GM18505 (cell line): Measurements from ENCODE around the gene ATP2C1.

ENCODE experiments used
- ATAC-seq: cut with Tn5 transposase; IDR thresholded peaks from one replicate; pipeline ENCODE4 v1.9.1; 2021; ENCODE audit not compliant: unreplicated experiment
- POLR2A ChIP-seq: IDR thresholded peaks from 4 replicates; pipeline ENCODE4 v1.6.1; 2011; ENCODE audit warnings: borderline replicate concordance; ENCODE audit not compliant: insufficient read depth, insufficient read length; ENCODE audit errors: extremely low read depth

Gene ATP2C1

DNA sequence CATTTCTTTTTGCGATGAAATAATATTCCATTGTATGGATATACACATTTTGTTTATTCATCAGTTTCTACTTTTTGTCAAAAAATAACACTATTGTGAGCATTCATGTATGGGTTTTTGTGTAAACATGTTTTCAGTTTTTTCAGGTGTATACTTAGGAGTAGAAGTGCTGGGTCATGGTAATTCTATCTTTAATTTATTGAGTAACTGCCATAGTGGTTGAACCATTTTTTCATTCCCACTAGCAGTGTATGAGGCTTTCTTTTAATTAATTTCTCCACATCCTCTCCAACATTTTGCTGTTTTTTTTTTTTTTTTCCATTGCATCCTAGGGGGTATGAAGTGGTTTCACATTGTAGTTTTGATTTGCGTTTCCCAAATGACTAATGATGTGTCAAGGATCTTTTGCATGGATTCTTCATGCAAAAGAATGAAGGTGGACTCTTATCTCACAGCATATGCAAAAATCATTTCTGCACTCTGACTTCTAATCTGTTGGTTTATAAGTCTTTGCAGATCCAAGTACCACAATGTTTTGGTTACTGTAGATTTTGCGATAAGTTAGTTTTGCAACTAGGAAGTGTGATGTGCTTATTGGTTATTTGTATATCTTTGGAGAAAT, 12.6 kb downstream of the ATP2C1 start:
- ATAC-seq = no peak
- TF ChIP-seq POLR2A = no peak

DNA sequence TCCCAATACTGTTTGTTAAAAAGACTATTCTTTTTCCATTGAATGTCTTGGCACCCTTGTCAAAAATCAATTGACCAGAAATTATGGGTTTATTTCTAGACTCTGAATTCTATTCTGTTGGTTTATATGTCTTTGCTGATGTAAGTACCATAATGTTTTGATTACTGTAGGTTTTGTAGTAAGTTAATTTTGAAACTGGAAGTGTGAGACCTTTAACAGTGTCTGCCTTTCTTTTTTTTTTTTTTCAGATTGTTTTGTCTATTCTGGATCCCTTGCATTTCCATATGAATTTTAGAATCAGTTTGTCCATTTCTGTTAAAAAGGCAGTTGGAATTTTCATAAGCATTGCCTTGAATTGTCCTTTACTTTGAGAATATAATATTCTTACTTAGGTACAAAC, 13.6 kb downstream of the ATP2C1 start:
- TF ChIP-seq POLR2A = no peak
- no peak for ATAC-seq

DNA sequence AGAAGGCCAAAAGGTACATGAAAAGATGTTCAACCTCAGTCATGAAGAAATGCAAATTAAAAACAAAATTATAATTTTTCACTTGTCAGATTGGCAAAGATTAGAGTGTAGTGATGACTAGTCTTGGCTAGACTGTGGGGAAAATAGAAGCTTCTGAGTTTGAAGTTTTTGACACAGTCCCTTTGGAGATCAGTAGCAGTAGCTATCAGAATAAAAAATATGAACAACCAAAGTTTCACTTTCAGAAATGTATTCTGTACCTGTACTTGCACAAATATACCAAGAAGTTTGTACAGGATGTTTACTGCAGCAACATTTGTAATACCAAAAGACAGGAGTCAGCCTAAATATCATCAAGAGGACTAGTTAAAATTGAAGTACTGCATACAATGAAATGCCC, 14.1 kb downstream of the ATP2C1 start:
- TF ChIP-seq POLR2A = no peak
- no peak for ATAC-seq

DNA sequence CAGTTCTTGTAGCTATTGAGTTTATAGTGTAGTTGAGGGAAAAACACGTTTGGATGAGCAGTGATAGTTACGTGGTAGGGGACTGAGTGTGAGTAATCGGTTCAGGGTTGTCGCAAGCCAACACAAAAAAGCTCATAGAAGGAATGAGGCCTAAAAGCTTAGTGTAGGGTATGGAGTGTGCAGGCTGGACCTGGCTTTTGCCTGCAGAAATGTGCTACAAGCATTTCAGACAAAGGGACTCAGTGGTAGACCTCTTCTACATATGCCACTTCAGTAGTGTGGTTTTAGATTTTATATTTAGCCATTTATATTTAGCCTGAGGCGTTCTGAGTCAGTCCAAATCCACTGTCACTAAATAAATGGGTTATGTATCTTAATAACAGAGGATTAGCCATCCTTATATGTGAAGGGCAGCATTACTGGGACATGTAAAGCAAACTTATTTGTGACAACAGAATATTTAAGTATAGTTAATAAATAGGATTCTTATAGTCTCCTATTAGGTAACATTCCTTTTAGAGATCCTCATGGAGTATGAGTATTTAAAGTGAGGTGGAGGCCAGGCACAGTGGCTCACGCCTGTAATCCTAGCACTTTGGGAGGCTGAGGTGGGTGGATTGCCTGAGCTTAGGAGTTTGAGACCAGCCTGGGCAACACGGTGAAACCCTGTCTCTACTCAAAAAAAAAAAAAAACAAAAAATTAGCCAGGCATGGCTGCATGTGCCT, 21.8 kb downstream of the ATP2C1 start:
- TF ChIP-seq POLR2A = no peak
- ATAC-seq = no peak

DNA sequence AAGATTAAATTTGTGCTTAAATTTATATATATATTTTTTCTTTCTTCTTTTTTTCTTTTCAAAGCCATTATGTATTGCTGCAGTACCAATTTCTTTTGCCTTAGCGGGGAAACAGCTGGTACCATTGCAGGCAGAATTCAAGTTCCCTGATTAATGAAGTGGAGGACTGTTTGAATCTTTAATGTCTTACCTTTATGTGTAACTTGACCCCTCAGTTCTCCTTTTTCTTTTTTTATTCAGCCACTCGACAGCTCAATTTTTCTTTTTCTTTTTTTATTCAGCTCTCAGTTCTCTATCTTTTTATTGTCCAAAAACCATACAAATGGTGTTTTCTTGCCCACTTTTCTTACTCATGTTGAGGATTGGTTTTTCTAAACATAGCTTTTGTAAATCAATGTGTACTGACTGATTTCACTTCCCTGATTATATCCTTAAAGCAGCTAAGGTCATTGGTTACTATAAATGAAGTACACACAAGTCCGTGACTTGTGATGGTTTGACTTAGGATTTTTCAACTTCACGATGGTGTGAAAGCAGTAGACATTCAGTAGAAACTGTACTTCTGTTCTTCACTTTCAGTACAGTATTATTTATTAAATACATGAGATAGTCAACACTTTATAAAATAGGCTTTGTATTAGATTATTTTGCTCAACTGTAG, 22.8 kb downstream of the ATP2C1 start:
- no peak for TF ChIP-seq POLR2A
- peak; percentile 59 for ATAC-seq

DNA sequence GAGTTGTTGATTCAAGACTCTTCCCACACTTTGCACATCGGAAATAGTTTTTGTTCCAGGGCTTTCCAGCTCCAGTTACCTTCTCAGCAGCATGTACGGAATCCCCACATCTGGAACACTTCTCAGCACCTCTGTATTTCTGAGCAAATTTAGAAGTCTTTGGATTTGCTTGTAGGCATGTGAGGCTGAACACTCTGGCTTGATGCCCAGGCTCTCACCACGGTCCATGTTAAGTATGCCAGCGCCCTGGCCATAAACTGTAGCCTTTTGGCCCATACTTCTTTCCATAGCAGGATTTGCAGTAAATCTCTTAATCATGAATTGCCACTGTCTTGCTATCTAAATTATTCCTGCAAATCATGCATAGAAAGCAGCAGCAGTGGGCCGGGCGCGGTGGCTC, 24.4 kb downstream of the ATP2C1 start:
- no peak for TF ChIP-seq POLR2A
- no peak for ATAC-seq

DNA sequence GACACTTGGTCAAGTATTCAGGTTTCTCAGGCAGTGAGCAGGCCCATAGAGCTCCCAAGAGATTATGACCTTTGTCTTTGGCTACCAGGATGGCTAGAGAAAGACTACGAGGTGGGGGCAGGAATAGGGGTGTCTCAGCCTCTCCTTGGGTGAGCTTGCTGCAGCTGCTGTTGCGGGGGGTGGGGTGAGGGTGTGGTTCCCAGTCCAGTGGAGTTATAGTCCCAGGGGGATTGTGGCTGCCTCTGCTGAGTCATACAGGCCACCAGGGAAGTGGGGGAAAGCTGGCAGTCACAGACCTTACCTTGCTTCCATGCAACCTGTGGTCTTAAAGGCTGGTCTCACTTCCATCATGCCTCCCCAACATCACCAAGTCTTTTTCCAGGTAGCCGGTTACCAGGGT, 31.7 kb downstream of the ATP2C1 start:
- peak; percentile 58 for ATAC-seq
- no peak for TF ChIP-seq POLR2A

DNA sequence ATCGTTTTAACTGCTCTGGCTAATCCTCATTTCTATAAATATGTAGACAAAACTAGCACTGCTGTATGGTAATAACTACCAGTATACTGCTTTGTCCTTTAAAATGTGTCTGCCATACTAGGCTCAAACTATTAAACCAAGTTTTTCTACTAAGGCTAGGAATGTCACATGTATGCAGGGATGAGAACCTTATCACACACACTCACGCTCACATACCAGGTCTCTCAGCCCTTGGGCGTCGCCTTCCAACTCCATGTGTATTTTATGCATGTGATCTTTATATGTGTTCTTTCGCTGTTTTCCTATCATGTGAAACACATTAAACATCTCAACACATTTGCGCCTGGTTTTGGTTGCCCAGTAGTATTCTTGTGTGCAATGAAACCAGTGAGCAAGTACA, 32.6 kb downstream of the ATP2C1 start:
- ATAC-seq = no peak

DNA sequence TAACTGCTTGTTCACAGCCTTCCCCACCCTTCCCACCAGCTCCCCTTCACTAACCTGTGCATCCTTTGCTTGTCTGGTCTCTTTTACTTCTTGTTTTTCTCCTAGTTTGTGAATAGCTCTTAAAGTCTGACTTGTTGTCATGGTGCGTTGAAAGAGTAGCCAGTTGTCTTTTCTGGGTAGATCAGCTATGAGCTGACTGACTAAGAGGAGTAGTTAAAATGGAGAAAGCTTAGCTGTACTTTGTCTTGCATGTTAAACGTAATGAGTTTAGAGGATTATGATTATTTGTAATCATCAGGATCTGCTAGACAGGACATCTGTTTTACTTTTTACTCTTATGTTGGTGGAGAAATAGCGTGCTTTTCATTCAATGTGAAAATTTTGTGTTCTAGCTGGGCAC, 35.9 kb downstream of the ATP2C1 start:
- ATAC-seq = no peak
- TF ChIP-seq POLR2A = no peak

More for the DNA sequence above, 32.6 kb downstream of the ATP2C1 start:
- TF ChIP-seq POLR2A = no peak

DNA sequence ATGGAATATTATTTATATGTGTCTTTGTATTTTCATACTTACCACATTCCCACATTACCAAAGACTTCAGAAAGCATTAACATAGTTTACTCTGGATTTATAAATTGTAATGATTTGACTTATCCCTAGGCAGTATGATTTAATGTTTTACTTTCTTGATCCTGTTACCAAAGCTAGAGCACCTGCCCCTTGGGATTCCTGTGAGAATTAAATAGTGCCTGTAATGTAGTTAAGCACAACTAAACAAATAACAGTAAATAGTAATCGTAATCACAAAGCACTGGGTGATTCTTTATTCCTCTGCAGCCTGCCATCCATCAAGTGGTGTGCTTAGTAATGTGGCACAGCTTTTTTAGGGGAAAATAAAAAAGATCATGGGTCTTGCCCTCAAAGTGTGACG, 39.1 kb downstream of the ATP2C1 start:
- TF ChIP-seq POLR2A = no peak
- no peak for ATAC-seq

DNA sequence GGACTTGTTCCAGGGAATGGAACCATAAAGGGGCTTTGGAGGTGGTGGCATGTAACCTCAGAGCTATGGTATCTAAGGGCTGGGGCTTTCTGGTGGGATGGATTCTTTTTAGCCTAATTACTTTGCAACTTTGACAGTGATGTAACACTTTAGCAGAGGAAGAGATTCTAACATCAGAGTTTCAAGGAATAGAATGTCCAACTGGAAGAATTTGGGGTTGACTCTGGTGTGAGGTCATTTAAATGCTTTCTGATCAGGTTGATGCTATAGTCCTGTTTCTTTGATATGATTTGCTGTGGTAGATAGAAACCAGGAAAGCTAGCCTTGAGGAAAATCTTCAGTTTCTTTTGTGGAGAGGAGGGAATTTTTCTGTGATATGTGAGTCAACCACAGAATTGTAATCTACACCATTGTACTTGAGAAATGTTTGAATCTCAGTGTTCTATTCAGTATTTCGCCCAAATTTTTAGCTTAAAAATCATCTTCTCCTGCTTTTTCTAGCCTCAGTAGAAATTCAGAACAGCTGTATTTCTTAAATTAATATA, 40.0 kb downstream of the ATP2C1 start:
- no peak for TF ChIP-seq POLR2A
- ATAC-seq = no peak

DNA sequence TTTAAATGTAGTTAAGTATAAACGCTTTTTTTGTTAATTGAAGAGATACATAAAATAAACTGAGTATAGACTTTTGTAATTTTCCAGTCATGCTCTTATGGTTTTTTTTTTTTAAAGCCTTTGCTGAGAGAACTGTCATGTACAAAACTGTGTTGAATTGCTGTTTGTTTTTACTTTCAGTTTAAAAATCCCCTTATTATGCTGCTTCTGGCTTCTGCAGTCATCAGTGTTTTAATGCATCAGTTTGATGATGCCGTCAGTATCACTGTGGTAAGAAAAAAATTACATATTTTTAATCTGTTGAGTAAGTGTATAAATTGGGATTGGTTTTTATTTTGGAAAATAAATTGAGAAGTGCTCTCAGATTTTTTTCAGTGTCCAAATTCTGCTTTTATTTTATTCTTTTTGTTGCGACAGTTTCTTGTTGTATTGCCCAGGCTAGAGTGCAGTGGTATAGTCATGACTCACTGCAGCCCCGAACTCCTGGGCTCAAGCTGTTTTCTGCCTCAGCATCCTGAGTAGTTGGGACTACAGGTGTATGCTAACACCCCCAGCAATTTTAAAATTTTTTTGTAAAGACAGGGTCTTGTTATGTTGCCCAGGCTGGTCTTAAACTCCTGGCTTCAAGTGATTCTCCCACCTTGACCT, 40.7 kb downstream of the ATP2C1 start:
- TF ChIP-seq POLR2A = no peak
- no peak for ATAC-seq

DNA sequence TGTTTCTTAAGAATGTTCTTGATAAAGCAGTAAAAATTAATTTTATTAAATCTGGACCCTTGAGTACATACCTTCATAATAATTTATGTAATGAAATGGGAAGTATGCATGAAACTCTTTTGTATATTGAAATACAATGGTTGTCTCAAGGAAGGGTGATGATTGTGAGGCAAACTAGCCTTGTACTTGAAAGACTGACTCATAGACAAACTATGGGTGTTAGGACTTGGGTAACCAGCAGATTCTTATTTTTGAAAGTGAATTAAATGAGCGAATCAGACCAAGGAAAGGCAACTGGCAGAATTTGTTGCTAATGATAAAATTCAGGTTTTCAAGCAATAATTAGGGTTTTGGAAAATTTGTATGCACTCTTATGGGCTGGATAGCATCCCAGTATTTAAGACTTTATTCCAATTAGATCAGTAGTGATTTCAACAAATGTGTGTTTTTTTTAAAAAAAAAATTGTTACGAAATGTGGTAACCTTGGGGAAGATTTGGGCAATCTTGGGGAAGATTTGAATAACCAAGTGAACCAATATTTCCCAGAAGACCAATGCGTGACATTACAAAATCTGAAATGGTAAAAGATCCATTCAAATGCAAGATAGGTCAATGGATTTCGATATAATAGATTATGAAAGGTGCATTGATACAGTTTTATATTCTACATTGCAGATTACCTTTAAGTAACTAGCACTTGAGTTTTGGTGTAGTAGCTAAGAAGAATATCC, 42.0 kb downstream of the ATP2C1 start:
- no peak for ATAC-seq
- no peak for TF ChIP-seq POLR2A
